ENCODE measurements around the gene METTL9. TPM values are rescaled to one million over a fixed set of nuclear protein-coding genes. Genes with fewer than 3 reads are reported as not detected.
"Not testable (repeated sequence)": the region's sequence is repeated elsewhere in the genome, so short reads cannot be mapped to it uniquely, and the experiment has no call there.

METTL9 gene
- total and polyA plus RNA-seq, 3 donors from 2014 or later: 42.4 to 77.5 (median 70.5) TPM

- H3K27me3 ChIP-seq: no peaks in the 10 kb centered on the region
- H3K4me3 ChIP-seq: peak overlapping the region in 1 of 2 donors; percentile 21
- H3K36me3 ChIP-seq (ENCODE audit: low read depth, missing control alignments): no peaks in the 10 kb centered on the region
- whole genome bisulfite sequencing, 2 donors: 19 to 25% methylated on average over 41 of the region's 41 CpGs
- TF ChIP-seq POLR2A (IDR thresholded peaks at IDR 0.05) (no peak), CTCF (IDR thresholded peaks at IDR 0.05) (peak; percentile 88 to 99 (median 99))
- H3K9me3 ChIP-seq: no peaks in the 10 kb centered on the region
- H3K27ac ChIP-seq: no peak overlapping the region
- intact Hi-C loops (cut with DNase I; ENCODE audit: low total_unique reads): loop anchor here (10.0 kb wide), 1 partner anchor 390 kb away; no protein-coding TSS in a partner anchor
- peaks cover 7% of the 10 kb centered on the region for H3K4me1 ChIP-seq
- peak; percentile 91 for DNase-seq
These were observed 44.4 kb upstream of the METTL9 start for GRCh38 chr16:21554795-21555585.

GRCh38 chr16:21555621-21556020, 43.8 kb upstream of the METTL9 start:
- 67 to 71% methylated on average over 15 of the region's 15 CpGs for WGBS, 2 donors
- not testable (repeated sequence) for H3K4me1 ChIP-seq; DNase-seq; H3K27ac ChIP-seq; H3K9me3 ChIP-seq; H3K4me3 ChIP-seq; H3K36me3 ChIP-seq (ENCODE audit: low read depth, missing control alignments); H3K27me3 ChIP-seq
- intact Hi-C loops (cut with DNase I; ENCODE audit: low total_unique reads): loop anchor here (10.0 kb wide), 1 partner anchor 391 kb away; no protein-coding TSS in a partner anchor

GRCh38 chr16:21556026-21556595, 43.3 kb upstream of the METTL9 start:
- intact Hi-C loops (cut with DNase I; ENCODE audit: low total_unique reads): loop anchor here (10.0 kb wide), 1 partner anchor 391 kb away; no protein-coding TSS in a partner anchor
- WGBS, 2 donors: 77 to 91% methylated on average over 4 of the region's 4 CpGs
- DNase-seq; H3K4me3 ChIP-seq; H3K27me3 ChIP-seq; H3K27ac ChIP-seq; H3K9me3 ChIP-seq; H3K4me1 ChIP-seq; H3K36me3 ChIP-seq (ENCODE audit: low read depth, missing control alignments): not testable (repeated sequence)

DNA sequence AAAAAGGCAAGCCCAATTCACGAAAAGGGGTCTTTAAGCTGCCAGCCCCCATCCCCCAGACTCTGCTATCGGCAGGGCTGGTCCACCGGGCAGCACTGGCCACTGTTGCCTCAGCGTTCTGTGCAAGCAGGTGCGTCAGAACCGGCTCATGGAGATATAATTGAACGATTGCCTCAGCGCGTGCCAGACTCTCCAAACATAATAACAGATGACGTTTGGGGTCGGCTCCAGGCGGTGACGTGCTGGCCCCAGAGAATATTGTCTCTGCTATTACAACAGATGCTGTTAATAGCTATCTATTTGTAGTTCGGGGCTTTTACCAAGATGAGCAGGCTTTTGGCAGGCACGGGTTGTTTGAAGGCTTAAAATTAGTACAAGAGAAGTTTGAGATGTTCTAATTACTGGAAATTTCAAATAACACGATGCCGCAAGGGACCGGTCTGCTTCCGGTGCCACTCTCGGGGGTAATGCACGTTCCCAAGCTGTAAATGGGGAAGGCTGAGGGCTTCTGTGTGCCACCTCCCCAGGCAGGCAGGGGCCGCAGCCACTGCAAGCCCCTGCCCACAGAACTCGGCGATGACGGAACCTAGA, 42.6 kb upstream of the METTL9 start:
- not testable (repeated sequence) for H3K4me1 ChIP-seq; H3K27me3 ChIP-seq; H3K27ac ChIP-seq; DNase-seq; H3K36me3 ChIP-seq (ENCODE audit: low read depth, missing control alignments); H3K4me3 ChIP-seq; H3K9me3 ChIP-seq
- WGBS, 2 donors: 53 to 58% methylated on average over 25 of the region's 25 CpGs
- intact Hi-C loops (cut with DNase I; ENCODE audit: low total_unique reads): loop anchor here (10.0 kb wide), 1 partner anchor 392 kb away; no protein-coding TSS in a partner anchor

DNA sequence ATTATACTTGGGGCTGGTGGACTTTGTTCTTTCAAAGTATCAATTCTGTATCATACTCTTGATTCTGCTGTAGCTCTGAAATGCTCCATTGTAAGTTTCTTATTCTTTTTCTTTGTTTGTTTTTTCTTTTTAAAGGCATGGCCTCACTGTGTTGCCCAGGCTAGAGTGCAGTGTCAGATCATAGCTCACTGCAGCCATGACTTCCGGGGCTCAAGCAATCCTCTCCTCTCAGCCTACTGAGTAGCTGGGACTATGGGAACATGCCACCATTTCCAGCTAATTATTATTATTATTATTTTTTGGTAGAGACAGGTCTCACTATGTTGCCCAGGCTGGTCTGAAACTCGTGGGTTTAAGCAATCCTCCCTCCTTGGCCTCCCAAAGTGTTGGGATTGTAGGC, 38.9 kb upstream of the METTL9 start:
- DNase-seq: no peak
- intact Hi-C loops (cut with DNase I; ENCODE audit: low total_unique reads): no loop called here
- no peaks in the 10 kb centered on the region for H3K9me3 ChIP-seq
- no peak overlapping the region for H3K4me3 ChIP-seq
- TF ChIP-seq CTCF (IDR thresholded peaks at IDR 0.05) (no peak), POLR2A (IDR thresholded peaks at IDR 0.05) (no peak)
- H3K27me3 ChIP-seq: no peaks in the 10 kb centered on the region
- no peaks in the 10 kb centered on the region for H3K36me3 ChIP-seq (ENCODE audit: low read depth, missing control alignments)
- H3K27ac ChIP-seq: peak overlapping the region in 1 of 2 donors; percentile 4
- 57 to 68% methylated on average over 2 of the region's 2 CpGs for WGBS, 2 donors
- H3K4me1 ChIP-seq: no peaks in the 10 kb centered on the region

DNA sequence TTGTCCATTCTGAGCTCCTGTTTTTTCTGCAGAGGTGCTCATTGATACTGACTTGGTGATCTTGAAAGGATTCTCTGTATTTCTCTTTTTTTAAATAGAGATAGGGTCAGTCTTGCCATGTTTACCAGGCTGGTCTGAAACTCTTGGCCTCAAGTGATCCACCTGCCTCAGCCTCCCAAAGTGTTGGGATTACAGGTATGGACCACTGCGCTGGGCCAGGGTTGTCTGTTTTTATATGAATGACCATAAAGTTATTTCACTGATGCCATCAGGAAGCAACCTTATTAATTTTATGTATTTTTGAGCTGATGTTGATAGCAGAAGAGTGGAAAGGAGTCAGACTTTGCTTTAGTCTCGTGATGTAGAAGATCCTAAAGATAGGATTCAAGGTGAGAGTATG, 35.7 kb upstream of the METTL9 start:
- intact Hi-C loops (cut with DNase I; ENCODE audit: low total_unique reads): no loop called here
- no peaks in the 10 kb centered on the region for H3K9me3 ChIP-seq
- WGBS, 2 donors: 91 to 94% methylated on average over 2 of the region's 2 CpGs
- DNase-seq: no peak
- no peak overlapping the region for H3K4me3 ChIP-seq
- no peak overlapping the region for H3K27ac ChIP-seq
- H3K27me3 ChIP-seq: no peaks in the 10 kb centered on the region
- no peaks in the 10 kb centered on the region for H3K36me3 ChIP-seq (ENCODE audit: low read depth, missing control alignments)
- H3K4me1 ChIP-seq: no peaks in the 10 kb centered on the region
- TF ChIP-seq POLR2A (IDR thresholded peaks at IDR 0.05) (no peak), CTCF (IDR thresholded peaks at IDR 0.05) (no peak)

DNA sequence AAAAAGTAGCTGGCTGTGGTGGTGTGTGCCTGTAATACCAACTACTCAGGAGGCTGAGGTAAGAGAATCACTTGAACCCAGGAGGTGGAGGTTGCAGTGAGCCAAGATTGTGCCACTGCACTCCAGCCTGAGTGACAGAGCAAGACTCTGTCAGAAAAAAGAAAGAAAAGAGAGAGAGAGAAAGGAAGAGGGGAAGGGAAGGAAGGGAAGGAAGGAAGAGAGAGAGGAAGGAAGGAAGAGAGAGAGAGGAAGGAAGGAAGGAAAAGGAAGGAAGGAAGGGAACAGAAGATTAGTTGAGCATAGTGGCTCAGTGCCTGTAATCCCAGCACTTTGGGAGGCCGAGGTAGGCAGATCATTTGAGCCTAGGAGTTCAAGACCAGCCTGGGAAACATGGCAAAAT, 35.0 kb upstream of the METTL9 start:
- H3K27me3 ChIP-seq; H3K4me3 ChIP-seq; DNase-seq; H3K9me3 ChIP-seq; H3K4me1 ChIP-seq; intact Hi-C loops (cut with DNase I; ENCODE audit: low total_unique reads); H3K36me3 ChIP-seq (ENCODE audit: low read depth, missing control alignments); H3K27ac ChIP-seq: not testable (repeated sequence)
- 78 to 82% methylated on average over 1 of the region's 1 CpG for WGBS, 2 donors
